Fibroblast of lung (primary cell): Measurements from ENCODE around the gene VPS13D. TPM values are rescaled to one million over a fixed set of nuclear protein-coding genes. Genes with fewer than 3 reads are reported as not detected.

ENCODE experiments used
- DNase-seq, 2 donors: peaks; one replicate each; pipeline versions ENCODE4 v3.0.0 to v3.0.0-alpha.2; 2010; ENCODE audit warnings: low read depth in 2 of 2
- H2AFZ ChIP-seq: 2 replicates; pipeline ENCODE4 v1.5.1; 2012; ENCODE audit warnings: low read length, control low read depth, inconsistent platforms
- H3K27ac ChIP-seq: 2 replicates; pipeline ENCODE4 v1.5.1; 2011; ENCODE audit warnings: low read length, control low read depth; ENCODE audit not compliant: insufficient read depth
- H3K27me3 ChIP-seq: 2 replicates; pipeline ENCODE4 v1.5.1; 2011; ENCODE audit warnings: mild to moderate bottlenecking, low read length; ENCODE audit not compliant: control insufficient read depth, insufficient read depth
- H3K36me3 ChIP-seq: 2 replicates; pipeline ENCODE4 v1.5.1; 2011; ENCODE audit warnings: low read length; ENCODE audit not compliant: control insufficient read depth, insufficient read depth
- H3K4me1 ChIP-seq: 2 replicates; pipeline ENCODE4 v1.5.1; 2011; ENCODE audit warnings: low read length; ENCODE audit not compliant: control insufficient read depth, insufficient read depth; ENCODE audit errors: extremely low read depth
- H3K4me2 ChIP-seq: 2 replicates; pipeline ENCODE4 v1.5.1; 2011; ENCODE audit warnings: low read length, control low read depth; ENCODE audit not compliant: insufficient read depth; ENCODE audit errors: extremely low read depth
- H3K4me3 ChIP-seq, 4 experiments: fragments of 200-600 bp in 1 of 4; sonication (generic) in 1 of 4; replicated peaks in 1 of 4; 2 replicates each; pipeline ENCODE4 v1.5.1; 2011 to 2016; ENCODE audit warnings: low read length in 4 of 4, low read depth in 3 of 4, mild to moderate bottlenecking in 3 of 4, control low read depth in 2 of 4, inconsistent platforms in 1 of 4, mixed read lengths in 1 of 4; ENCODE audit not compliant: insufficient read depth in 1 of 4; ENCODE audit errors: control extremely low read depth in 1 of 4
- H3K79me2 ChIP-seq: 2 replicates; pipeline ENCODE4 v1.5.1; 2012; ENCODE audit warnings: mild to moderate bottlenecking, low read length, inconsistent platforms; ENCODE audit not compliant: control insufficient read depth, insufficient read depth
- H3K9ac ChIP-seq: 2 replicates; pipeline ENCODE4 v1.5.1; 2011; ENCODE audit warnings: mild to moderate bottlenecking, low read length, control low read depth; ENCODE audit not compliant: insufficient read depth
- H3K9me3 ChIP-seq: 2 replicates; pipeline ENCODE4 v1.5.1; 2012; ENCODE audit warnings: low read depth, low read length; ENCODE audit not compliant: control insufficient read depth, insufficient read depth
- H4K20me1 ChIP-seq: 2 replicates; pipeline ENCODE4 v1.5.1; 2011; ENCODE audit warnings: low read length; ENCODE audit not compliant: control insufficient read depth, insufficient read depth; ENCODE audit errors: extremely low read depth
- EZH2 ChIP-seq: IDR thresholded peaks from 2 replicates; pipeline ENCODE4 v1.5.1; 2012; ENCODE audit warnings: low read length, control low read depth, mild to moderate bottlenecking; ENCODE audit errors: missing control alignments
- polyA plus RNA-seq, 2 donors: library from polyadenylated mRNA; depleted of rRNA in 1 of 2; stranded (reverse) in 1 of 2; unstranded in 1 of 2; fragments of >200 nt; gene quantifications; 2 replicates each; pipeline ENCODE4 v1.2.1, GENCODE V29; 2011 to 2012; ENCODE audit warnings: missing spikeins in 1 of 2
- total RNA-seq: library from RNA; depleted of rRNA; stranded (reverse); fragments of >200 nt; gene quantifications from 2 replicates; pipeline ENCODE4 v1.2.1, GENCODE V29; 2014
- TF ChIP-seq, protein P1 (sequence below), 2 donors: IDR thresholded peaks in 1 of 2; conservative IDR thresholded peaks in 1 of 2; 1 replicate in 1 of 2; 2 replicates in 1 of 2; pipeline ENCODE4 v1.5.1; 2011 to 2012; ENCODE audit warnings: low read length in 2 of 2, control low read depth in 1 of 2, inconsistent platforms in 1 of 2, low read depth in 1 of 2, mild to moderate bottlenecking in 1 of 2

VPS13D gene
- total and polyA plus RNA-seq, 2 donors (not counting 1 experiment from before 2014, with no cell fraction given) = 14.6 to 40.0 TPM

DNA sequence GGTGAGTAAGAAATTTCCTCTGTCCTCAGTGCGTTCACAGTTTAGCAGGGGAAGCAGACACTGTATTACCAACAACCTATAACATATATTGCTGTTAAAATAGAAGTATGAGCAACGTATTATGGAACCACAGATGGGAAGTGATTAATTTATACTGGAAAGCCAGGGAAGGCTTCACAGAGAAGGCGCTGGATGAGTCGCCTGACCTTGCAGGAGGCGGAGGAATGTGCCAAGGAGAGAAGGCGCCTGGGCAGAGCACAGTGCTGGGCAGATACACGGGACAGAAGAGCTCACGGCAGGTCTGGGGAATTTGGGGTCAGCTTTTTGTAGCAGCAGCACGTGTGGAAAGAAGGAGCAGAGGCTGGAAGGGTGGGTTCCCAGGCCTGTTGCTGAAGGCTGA, 271.8 kb downstream of the VPS13D start:
- Histone ChIP-seq H3K9ac (no peak overlapping the region), H3K4me1 (no peaks in the 10 kb centered on the region), H3K27ac (no peak overlapping the region)

DNA sequence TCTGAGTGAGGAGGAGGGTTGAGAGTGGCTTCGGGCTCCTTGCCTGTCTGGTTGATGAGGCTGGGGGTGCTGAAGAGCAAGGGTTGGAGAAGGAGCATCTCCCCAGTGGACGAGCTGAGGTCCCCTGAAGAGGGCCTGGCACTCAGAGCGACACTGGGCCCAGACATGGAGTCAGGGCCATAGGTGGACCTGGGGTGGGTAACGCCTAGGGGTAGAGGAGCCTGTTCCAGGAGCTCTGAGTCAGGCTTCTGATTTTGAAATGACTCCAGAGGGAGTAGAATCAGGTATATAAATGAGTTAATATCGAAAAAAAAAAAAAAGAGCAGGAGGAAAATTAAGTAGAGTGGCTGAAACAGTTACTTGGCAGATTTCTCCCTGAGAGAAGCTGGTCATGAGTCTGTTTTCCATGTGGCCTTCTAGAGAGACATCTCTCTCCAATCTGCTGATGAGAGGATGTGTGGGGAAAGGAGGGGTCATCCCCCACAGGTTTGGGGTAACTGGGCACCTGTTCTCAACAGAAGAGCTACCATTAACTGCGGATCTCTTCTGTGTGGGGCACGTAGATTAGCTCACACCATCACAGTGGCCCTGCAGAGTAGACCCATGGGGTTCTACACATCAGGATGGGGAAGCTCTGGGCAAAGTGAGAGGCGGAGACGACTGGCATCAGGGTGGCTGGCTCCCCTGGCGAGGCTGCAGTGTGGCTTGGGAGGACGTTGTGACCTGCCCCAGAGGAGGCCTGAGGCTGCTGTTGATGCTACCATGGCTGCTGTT, 272.7 kb downstream of the VPS13D start:
- Histone ChIP-seq H3K27ac (no peak overlapping the region), H2AFZ (no peak overlapping the region), H3K9ac (no peak overlapping the region), H3K36me3 (peaks cover 2% of the 10 kb centered on the region), H3K4me3 (no peak overlapping the region), H3K27me3 (no peaks in the 10 kb centered on the region), H3K4me2 (no peak overlapping the region), H4K20me1 (no peaks in the 10 kb centered on the region), H3K4me1 (no peaks in the 10 kb centered on the region), H3K79me2 (no peaks in the 10 kb centered on the region), H3K9me3 (no peaks in the 10 kb centered on the region)
- DNase-seq = no peak
- no peak for TF ChIP-seq EZH2
- TF ChIP-seq, protein P1, sequence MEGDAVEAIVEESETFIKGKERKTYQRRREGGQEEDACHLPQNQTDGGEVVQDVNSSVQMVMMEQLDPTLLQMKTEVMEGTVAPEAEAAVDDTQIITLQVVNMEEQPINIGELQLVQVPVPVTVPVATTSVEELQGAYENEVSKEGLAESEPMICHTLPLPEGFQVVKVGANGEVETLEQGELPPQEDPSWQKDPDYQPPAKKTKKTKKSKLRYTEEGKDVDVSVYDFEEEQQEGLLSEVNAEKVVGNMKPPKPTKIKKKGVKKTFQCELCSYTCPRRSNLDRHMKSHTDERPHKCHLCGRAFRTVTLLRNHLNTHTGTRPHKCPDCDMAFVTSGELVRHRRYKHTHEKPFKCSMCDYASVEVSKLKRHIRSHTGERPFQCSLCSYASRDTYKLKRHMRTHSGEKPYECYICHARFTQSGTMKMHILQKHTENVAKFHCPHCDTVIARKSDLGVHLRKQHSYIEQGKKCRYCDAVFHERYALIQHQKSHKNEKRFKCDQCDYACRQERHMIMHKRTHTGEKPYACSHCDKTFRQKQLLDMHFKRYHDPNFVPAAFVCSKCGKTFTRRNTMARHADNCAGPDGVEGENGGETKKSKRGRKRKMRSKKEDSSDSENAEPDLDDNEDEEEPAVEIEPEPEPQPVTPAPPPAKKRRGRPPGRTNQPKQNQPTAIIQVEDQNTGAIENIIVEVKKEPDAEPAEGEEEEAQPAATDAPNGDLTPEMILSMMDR (conservative IDR thresholded peaks at IDR 0.05 in 1 of 2, IDR thresholded peaks at IDR 0.05 in 1 of 2; ENCODE audit: low read depth in 1 of 2, low read length in 2 of 2) = no peak

More for the DNA sequence above, 271.8 kb downstream of the VPS13D start:
- no peak overlapping the region for H3K4me2 ChIP-seq
- H3K36me3 ChIP-seq = no peaks in the 10 kb centered on the region
- H3K79me2 ChIP-seq = no peaks in the 10 kb centered on the region
- no peak overlapping the region for H3K4me3 ChIP-seq
- TF ChIP-seq EZH2 = no peak
- TF ChIP-seq, protein P1 (conservative IDR thresholded peaks at IDR 0.05 in 1 of 2, IDR thresholded peaks at IDR 0.05 in 1 of 2; ENCODE audit: low read depth in 1 of 2, low read length in 2 of 2) = no peak
- no peaks in the 10 kb centered on the region for H3K9me3 ChIP-seq
- no peak overlapping the region for H2AFZ ChIP-seq
- DNase-seq = peak; percentile 74 to 80
- no peaks in the 10 kb centered on the region for H3K27me3 ChIP-seq
- no peaks in the 10 kb centered on the region for H4K20me1 ChIP-seq

DNA sequence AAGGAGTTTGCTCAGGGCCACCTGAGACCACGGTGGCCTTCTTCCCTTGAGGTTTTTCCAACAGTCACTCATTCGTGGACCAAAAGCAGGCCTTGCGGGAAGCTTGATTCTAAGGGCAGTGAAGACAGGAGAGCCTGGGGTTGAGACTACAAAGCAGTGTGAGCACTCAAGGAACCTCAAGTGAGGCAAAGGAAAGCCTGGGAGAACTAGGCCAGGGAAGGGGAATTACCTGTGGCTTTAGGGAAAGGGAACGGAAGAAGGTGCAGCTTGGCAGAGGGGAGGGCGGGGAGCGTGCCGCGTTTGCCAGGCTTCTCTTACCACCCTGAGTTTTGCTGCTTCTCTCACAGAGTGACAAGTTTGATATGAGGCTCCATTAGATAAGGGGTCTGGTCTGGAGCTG, 273.9 kb downstream of the VPS13D start:
- no peaks in the 10 kb centered on the region for H3K4me1 ChIP-seq
- H3K9ac ChIP-seq = no peak overlapping the region
- no peaks in the 10 kb centered on the region for H3K27me3 ChIP-seq
- H3K4me2 ChIP-seq = no peak overlapping the region
- no peak overlapping the region for H2AFZ ChIP-seq
- H3K9me3 ChIP-seq = no peaks in the 10 kb centered on the region
- TF ChIP-seq, protein P1 (conservative IDR thresholded peaks at IDR 0.05 in 1 of 2, IDR thresholded peaks at IDR 0.05 in 1 of 2; ENCODE audit: low read depth in 1 of 2, low read length in 2 of 2) = no peak
- no peak for TF ChIP-seq EZH2
- DNase-seq = no peak
- peaks cover 2% of the 10 kb centered on the region for H3K36me3 ChIP-seq
- H3K4me3 ChIP-seq = no peak overlapping the region
- H4K20me1 ChIP-seq = no peaks in the 10 kb centered on the region
- H3K27ac ChIP-seq = no peak overlapping the region
- H3K79me2 ChIP-seq = no peaks in the 10 kb centered on the region
